ENCODE results near the gene ATP10A. TPM values are rescaled to one million over a fixed set of nuclear protein-coding genes. Genes with fewer than 3 reads are reported as not detected.

ATP10A gene
- total and polyA plus RNA-seq, 2 of the 8 experiments (the other 6 are each of a cell fraction or from before 2014, with no cell fraction given) = 2.0 to 2.8 TPM

DNA sequence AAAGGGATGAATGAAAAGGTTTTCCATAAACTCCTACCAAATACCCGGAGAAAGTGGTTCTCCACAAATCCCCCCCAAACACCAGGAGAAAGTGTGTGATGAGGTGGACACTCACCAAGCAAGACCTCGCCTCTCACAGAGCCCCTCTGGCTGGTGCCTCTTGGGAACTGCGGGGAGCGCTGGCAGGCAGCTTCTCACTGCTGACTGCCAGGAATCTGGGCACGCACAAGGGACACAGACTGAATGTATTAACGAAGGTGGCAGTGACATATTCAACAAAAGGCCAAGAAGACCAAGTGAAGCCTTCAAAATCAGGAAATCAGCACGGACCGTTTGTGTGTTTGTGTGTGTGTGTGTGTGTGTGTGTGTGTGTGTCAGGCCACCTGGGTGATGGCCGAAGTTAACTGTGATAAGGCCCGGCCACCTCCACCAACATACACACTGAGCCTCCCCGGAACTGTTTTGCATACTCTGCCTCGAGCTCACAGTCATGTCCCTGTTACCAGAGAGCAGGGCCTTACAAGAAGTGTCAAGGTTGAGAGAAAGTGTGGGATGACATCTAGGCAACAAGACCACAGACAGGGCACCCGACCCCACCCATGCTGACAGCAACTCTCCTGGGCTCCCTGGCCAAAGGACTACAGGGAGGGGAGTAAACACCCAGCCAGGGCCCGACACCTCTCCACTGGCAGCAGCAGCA, 18.0 kb downstream of the ATP10A start:
- FAIRE-seq (no peak), DNase-seq (ENCODE audit: low read depth in 1 of 2, low spot score in 2 of 2) (no peak)
- no peaks in the 10 kb centered on the region for H3K36me3 ChIP-seq (ENCODE audit: control insufficient read depth in 2 of 4, insufficient read depth in 4 of 4, low read length in 3 of 4)
- no peak overlapping the region for H2BK20ac ChIP-seq (ENCODE audit: low read length)
- H3K56ac ChIP-seq (replicated peaks; ENCODE audit: insufficient read length, low read depth, low read length) = no peak overlapping the region
- no peaks in the 10 kb centered on the region for H3K27me3 ChIP-seq (replicated peaks in 1 of 4; ENCODE audit: control insufficient read depth in 3 of 4, extremely low read depth in 1 of 4, insufficient read depth in 3 of 4, low read length in 3 of 4)
- H2AFZ ChIP-seq (ENCODE audit: low read length) = no peak overlapping the region
- no peak overlapping the region for H2BK12ac ChIP-seq (ENCODE audit: low read depth, low read length)
- H3K9me3 ChIP-seq (ENCODE audit: insufficient read depth in 2 of 2, low read depth in 1 of 2, low read length in 1 of 2) = no peaks in the 10 kb centered on the region
- no peak overlapping the region for H3K14ac ChIP-seq (ENCODE audit: insufficient read length)
- no peak overlapping the region for H3K18ac ChIP-seq (ENCODE audit: extremely low read depth, low read length)
- no peak overlapping the region for H3K9ac ChIP-seq (replicated peaks in 1 of 4; ENCODE audit: extremely low read depth in 1 of 4, low read depth in 3 of 4, low read length in 3 of 4)
- H3K4me2 ChIP-seq (ENCODE audit: insufficient read depth in 1 of 2, low read depth in 2 of 2, low read length in 2 of 2) = no peak overlapping the region
- H4K91ac ChIP-seq (replicated peaks; ENCODE audit: insufficient read length, low read length) = no peak overlapping the region
- H3K4ac ChIP-seq (replicated peaks; ENCODE audit: insufficient read length, low read depth, low read length) = no peak overlapping the region
- H2BK5ac ChIP-seq (ENCODE audit: low read depth, low read length) = 0 out of 2 replicates have a peak overlapping the region, but pooled peaks have one; percentile 40
- H4K20me1 ChIP-seq (replicated peaks in 1 of 2; ENCODE audit: control insufficient read depth in 1 of 2, insufficient read depth in 2 of 2, low read length in 2 of 2) = no peaks in the 10 kb centered on the region
- H4K5ac ChIP-seq (ENCODE audit: insufficient read length, low read depth, low read length) = no peak overlapping the region
- no peak overlapping the region; the same call in 1 of the 2 replicates for H4K8ac ChIP-seq (ENCODE audit: extremely low read depth, insufficient read depth, low read length)
- ChIA-PET POLR2A (ENCODE audit: partially characterized antibody) (no interaction called here), CTCF (ENCODE audit: partially characterized antibody) (interaction anchor here (0.5 kb wide), 1 partner anchor 18 kb away, joined by 3 read pairs; no protein-coding TSS in a partner anchor)
- H3K27ac ChIP-seq (ENCODE audit: low read depth, low read length) = no peak overlapping the region
- no peak overlapping the region for H3K4me3 ChIP-seq (ENCODE audit: extremely low read depth in 1 of 4, insufficient read depth in 2 of 4, low read depth in 3 of 4, low read length in 4 of 4)
- no peak overlapping the region for H2BK15ac ChIP-seq (ENCODE audit: low read length)
- no peaks in the 10 kb centered on the region for H3K79me1 ChIP-seq (ENCODE audit: low read depth, low read length)
- H3K79me2 ChIP-seq (ENCODE audit: control insufficient read depth in 1 of 2, insufficient read depth in 2 of 2, low read length in 2 of 2) = no peaks in the 10 kb centered on the region
- H3K4me1 ChIP-seq (replicated peaks in 1 of 4; ENCODE audit: control insufficient read depth in 3 of 4, insufficient read depth in 4 of 4, low read length in 3 of 4) = peaks cover 5 to 12% (median 5%) of the 10 kb centered on the region in 4 experiments
- no peak overlapping the region for H2BK120ac ChIP-seq (replicated peaks; ENCODE audit: low read depth, low read length)
- H3K23ac ChIP-seq (ENCODE audit: insufficient read length) = no peak overlapping the region
- WGBS, 2 experiments (ENCODE audit: extremely low coverage in 1 of 2, insufficient coverage in 1 of 2, insufficient read length in 1 of 2, insufficient replicate concordance in 2 of 2, low coverage in 1 of 2, low lambda C conversion rate in 2 of 2, missing lambda C conversion rate in 1 of 2) = 84% methylated on average over 14 of the region's 14 CpGs; no CpG with 5 or more reads in 1 of the 2 experiments
- peaks cover 7% of the 10 kb centered on the region; the same call in 1 of the 2 replicates for H3K23me2 ChIP-seq (ENCODE audit: low read depth, low read length)
- H2AK5ac ChIP-seq (ENCODE audit: low read depth, low read length) = no peak overlapping the region
- TF ChIP-seq EZH2 (IDR thresholded peaks at IDR 0.05; ENCODE audit: low read depth, low read length, severe bottlenecking) (no peak), SAP30 (IDR thresholded peaks at IDR 0.05; ENCODE audit: insufficient read depth, insufficient replicate concordance, low read length) (no peak), RBBP5 (IDR thresholded peaks at IDR 0.05; ENCODE audit: borderline replicate concordance, low read depth, low read length) (no peak), PHF8 (conservative IDR thresholded peaks at IDR 0.05; ENCODE audit: low read depth, low read length) (no peak), SP4 (IDR thresholded peaks at IDR 0.05; ENCODE audit: low read length) (no peak), GABPA (IDR thresholded peaks at IDR 0.05; ENCODE audit: borderline replicate concordance, insufficient read depth, low read length) (no peak), CEBPB (IDR thresholded peaks at IDR 0.05; ENCODE audit: low read depth, low read length) (no peak), CREB1 (IDR thresholded peaks at IDR 0.05) (no peak)
- TF ChIP-seq, protein P1, sequence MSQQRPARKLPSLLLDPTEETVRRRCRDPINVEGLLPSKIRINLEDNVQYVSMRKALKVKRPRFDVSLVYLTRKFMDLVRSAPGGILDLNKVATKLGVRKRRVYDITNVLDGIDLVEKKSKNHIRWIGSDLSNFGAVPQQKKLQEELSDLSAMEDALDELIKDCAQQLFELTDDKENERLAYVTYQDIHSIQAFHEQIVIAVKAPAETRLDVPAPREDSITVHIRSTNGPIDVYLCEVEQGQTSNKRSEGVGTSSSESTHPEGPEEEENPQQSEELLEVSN (IDR thresholded peaks at IDR 0.05) = no peak
- TF ChIP-seq, protein P2, sequence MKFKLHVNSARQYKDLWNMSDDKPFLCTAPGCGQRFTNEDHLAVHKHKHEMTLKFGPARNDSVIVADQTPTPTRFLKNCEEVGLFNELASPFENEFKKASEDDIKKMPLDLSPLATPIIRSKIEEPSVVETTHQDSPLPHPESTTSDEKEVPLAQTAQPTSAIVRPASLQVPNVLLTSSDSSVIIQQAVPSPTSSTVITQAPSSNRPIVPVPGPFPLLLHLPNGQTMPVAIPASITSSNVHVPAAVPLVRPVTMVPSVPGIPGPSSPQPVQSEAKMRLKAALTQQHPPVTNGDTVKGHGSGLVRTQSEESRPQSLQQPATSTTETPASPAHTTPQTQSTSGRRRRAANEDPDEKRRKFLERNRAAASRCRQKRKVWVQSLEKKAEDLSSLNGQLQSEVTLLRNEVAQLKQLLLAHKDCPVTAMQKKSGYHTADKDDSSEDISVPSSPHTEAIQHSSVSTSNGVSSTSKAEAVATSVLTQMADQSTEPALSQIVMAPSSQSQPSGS (IDR thresholded peaks at IDR 0.05; ENCODE audit: low read length) = no peak

All from H1 (cell line).